Measurements from ENCODE around the gene GALNT13.
"Not testable (repeated sequence)": the region's sequence is repeated elsewhere in the genome, so short reads cannot be mapped to it uniquely, and the experiment has no call there.

GALNT13 gene

DNA sequence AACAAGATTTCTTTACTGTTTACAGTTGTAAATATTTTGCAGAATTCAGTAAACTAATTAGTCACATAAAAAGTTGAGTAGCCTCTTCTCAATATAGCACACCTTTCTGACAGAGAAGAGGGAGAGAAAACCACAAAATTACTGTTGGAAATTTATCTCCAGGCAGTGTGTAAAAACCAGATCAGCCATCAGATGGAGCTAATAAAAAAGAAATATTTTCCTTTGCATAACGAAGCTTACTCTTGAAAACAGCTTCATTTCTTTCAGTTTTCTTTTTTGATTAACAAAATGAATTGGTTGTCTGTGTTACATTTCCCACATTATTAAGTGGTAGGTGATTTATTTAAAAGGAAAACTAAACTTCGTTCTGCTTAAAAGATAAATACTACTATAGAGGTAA is 567.4 kb downstream of the GALNT13 start:
- DNase-seq = no peak

- DNase-seq = no peak
Measured at GRCh38 chr2:154443919-154444318, 572.2 kb downstream of the GALNT13 start.

DNA sequence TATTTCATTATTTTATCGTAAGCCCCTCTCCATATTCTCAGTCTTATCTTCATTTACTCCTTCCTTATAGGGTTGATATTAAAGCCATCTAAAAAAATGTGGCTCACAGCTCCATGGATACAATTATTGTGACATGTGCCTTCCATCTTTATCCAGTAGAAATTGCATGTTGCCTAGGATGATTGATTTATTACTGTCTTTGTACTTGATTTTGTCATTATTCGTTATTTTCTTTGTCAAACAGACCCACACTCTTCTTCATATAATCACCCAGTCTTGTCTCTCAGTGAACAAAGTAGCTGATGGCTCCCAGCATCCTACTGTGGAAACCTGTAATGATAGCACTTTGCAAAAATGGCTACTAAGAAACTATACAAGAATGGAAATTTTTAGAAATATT is 574.6 kb downstream of the GALNT13 start:
- no peak for DNase-seq

- no peak for DNase-seq
Measured at GRCh38 chr2:154447727-154448418, 576.2 kb downstream of the GALNT13 start.

DNA sequence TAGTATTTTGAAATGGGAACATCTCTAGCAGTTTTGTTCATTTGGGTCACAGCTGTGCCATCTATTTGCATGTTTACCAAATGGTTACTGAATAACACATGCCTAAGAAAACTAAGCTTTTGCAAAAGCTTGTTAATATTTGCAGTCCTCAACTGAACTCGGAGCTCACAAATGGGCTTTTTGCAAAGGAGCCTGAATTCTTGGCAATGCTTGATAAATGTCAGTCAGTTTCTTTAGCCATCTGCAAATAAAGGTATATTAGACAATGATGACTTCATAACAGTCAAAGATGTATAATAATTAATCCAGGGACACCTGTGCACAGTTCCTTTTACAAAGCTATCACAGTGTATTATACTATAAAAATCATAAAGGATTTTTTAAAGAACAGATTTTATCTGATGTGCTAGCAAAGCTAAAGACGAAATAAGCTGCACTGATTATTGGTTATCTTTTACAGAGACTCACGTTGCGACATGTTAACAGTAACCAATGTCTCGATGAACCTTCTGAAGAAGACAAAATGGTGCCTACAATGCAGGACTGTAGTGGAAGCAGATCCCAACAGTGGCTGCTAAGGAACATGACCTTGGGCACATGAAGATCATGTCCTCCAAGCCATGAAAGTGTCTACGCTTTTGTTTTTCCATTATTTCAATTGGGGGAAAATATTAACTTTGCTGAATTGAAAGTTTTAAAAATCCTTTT is 578.4 kb downstream of the GALNT13 start:
- DNase-seq = no peak

DNA sequence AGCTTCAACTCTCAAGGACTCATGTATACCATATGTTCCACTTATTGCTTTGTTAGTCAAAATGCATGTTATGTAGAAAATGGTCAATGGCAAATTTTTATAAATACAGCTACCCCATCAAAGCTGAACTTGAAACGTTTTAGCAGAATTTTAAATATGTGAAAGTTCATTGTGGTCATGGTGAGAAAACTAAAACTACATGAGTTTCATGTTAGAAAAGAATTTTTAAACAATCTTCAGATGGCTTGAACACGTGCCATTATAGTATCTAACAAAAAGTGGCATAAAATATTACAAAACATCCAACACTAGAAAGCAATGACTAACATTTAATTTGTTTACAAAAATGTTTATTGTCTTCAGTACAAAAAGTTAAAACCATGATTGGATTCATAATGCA is 580.7 kb downstream of the GALNT13 start:
- DNase-seq = no peak

GRCh38 chr2:154452906-154453493 is 581.3 kb downstream of the GALNT13 start:
- no peak for DNase-seq

- no peak for DNase-seq
Measured at GRCh38 chr2:154455166-154455565, 583.4 kb downstream of the GALNT13 start.

DNA sequence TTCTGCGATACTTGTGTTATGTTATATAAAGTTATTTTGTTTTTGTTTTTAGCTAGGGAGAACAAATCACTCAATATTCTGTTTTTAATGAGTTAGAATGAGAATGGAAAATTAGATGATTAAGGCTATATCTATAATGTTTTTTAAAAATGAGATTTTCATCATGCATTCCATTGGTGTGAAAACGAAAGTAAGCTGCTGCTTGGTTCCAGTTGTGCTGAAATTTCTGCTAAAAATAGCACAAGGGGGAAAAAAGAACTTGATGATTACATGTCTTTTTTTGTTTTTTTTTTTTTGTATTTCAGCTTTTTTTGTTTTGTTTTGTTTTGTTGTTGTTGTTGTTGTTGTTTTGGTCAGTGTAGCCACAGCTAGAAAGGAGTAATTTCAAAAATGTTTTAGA is 584.1 kb downstream of the GALNT13 start:
- DNase-seq = no peak

DNA sequence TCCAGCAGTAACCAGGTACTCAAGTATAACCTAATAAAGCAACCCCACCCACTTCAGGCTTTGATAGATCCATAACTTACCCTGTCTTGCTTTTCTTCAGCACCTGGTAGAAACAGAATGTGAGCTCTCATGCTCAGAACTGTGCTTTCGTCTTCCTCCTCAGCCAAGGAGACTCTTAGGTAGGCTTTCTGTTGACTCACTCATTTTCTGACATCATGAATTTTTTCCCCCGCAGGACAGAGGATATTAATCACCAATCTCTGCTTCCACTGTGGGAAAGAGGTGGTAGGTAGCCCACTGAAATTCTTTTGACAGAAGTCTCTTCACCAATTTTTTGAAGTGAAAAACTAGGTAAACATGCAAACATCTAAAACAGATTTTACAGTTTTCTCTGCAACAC is 585.6 kb downstream of the GALNT13 start:
- no peak for DNase-seq

GRCh38 chr2:154459286-154459685 is 587.6 kb downstream of the GALNT13 start:
- no peak for DNase-seq

DNA sequence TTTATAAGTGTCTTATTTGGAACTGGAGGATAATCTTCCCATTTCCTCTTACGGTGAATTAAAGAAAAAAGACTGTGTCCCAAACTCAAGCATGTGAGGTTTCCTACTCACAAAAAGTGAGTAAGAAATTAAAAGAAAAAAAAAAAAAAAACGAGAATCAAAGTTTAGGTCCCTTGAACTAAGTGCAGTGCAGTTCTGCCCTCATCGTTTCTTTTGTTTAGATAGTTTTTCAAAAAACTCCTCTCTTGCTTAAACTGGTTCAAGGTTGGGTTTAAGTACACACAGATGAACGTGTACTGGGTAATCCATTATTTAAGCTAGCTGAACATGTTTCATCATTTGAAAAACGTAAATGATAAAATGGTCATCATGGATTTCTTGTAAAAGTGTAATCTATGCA is 590.9 kb downstream of the GALNT13 start:
- no peak for DNase-seq

DNA sequence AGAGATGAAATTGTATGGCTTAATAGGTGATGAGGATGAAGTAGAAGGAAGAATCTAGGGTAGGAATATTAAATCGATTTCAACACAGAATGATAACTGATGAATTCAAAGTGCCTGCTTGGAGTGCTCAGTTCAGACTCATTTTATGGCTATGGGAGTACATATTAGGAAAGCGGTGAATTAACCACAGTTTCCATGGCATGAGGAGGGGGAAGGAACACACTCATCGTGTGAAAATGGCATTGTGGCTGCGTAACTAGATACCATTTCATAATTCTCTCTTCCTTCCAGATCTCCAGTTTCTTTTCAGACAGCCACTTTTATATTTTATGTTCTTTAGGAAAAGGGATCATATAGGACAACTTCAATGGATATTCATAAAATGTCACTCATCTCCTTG is 594.5 kb downstream of the GALNT13 start:
- no peak for DNase-seq

DNA sequence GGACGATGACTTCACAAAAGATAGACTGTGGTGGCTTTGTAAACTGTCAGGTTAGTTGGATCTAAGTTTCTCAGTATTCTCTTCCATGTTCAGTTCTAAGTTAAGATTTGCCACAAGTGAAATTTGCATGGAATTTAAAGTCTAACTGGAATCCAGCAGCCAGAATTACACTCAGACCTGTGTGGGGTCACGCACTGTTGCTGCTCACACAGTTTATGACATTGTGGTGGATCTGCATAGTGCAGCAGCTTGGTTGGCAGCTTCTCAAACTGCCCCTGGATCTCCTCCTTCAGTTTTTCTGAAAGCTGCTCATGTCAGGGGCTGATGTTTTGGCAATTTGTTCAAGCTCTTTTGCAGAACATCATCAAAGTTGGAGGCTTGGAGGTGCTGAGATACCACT is 598.7 kb downstream of the GALNT13 start:
- DNase-seq = no peak

DNA sequence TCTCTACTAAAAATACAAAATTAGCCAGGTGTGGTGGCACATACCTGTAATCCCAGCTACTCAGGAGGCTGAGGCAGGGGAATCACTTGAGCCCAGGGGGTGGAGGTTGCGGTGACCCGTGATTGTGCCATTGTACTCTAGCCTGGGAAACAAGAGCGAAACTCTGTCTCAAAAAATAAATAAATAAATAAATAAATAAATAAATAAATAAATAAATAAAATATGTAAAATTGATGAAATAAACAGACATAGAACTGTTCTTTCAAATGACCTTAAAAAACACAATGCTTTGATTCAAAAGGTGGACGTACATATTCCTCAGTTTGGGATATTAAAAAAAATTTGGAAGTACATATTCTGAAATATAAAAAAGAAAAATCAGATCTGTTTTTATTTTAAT is 599.8 kb downstream of the GALNT13 start:
- DNase-seq = not testable (repeated sequence)

DNA sequence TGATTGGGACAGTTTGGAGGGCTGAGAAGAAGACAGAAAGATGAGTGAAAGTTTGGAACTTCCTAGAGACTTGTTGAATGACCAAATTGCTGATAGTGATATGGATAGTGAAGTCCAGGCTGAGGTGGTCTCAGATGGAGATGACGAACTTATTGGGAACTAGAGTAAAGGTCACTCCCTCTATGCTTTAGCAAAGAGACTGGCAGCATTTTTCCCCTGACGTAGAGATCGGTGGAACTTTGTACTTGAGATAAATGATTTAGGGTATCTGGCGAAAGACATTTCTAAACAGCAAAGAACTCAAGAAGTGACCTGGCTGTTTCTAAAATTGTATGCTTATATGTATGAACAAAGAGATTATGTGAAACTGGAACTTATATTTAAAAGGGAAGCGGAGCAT is 605.6 kb downstream of the GALNT13 start:
- DNase-seq = no peak

- no peak for DNase-seq
Measured at GRCh38 chr2:154480521-154480920, 608.8 kb downstream of the GALNT13 start.

GRCh38 chr2:154481336-154481735 is 609.6 kb downstream of the GALNT13 start:
- DNase-seq = no peak

DNA sequence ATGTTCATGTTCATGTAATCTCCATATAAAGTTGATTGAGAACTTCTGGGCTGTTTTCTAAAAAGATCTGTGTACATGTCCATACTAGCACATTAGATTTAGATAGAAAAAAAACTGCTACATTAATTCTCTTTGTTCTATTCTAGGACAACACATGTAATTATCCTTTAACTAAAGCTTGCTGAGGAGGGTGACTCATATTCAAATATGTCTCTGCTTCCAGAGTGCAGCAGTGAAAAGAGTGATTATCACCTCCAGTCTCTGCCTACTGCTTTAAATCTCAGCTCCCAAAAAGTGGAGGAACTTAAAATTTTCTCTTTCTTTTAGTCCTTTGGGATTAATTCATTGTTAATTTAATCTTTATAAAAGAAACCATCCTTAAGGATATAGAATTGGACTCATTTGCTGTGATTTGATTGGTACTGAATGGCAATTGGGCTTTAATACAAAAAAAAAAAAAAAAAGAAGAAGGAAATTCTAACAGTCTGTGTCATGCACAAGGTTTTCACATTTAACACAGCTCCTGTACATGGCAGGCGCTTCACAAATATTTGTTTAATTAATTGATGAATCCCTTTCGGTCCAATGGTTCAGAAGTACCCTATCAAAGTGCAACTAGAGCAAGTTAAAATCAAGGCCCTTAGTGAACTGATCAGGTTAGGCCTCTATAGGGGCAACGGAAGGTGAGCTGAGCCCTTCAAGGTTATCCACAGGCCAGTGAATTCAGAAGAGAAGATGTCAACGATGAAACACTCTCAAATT is 612.8 kb downstream of the GALNT13 start:
- DNase-seq = no peak

- DNase-seq = no peak
Measured at GRCh38 chr2:154488801-154489200, 617.1 kb downstream of the GALNT13 start.

GRCh38 chr2:154489266-154489858 is 617.6 kb downstream of the GALNT13 start:
- DNase-seq = no peak

- no peak for DNase-seq
Measured at GRCh38 chr2:154490530-154490929, 618.8 kb downstream of the GALNT13 start.

- DNase-seq = no peak
Measured at GRCh38 chr2:154495455-154495868, 623.7 kb downstream of the GALNT13 start.

Data from NCI-H1694 (cell line).